ENCODE data around the gene LILRB5. TPM values are rescaled to one million over a fixed set of nuclear protein-coding genes. Genes with fewer than 3 reads are reported as not detected.
"Not testable (repeated sequence)": the region's sequence is repeated elsewhere in the genome, so short reads cannot be mapped to it uniquely, and the experiment has no call there.

Gene LILRB5
- total and polyA plus RNA-seq, 2 of the 8 experiments (the other 6 are each of a cell fraction or from before 2014, with no cell fraction given): 0.05 TPM; not detected in 1

- H3K23me2 ChIP-seq (ENCODE audit: low read depth, low read length); H2AK5ac ChIP-seq (ENCODE audit: low read depth, low read length); H2BK20ac ChIP-seq (ENCODE audit: low read length); H3K27ac ChIP-seq (ENCODE audit: low read depth, low read length); H2AFZ ChIP-seq (ENCODE audit: low read length); H2BK12ac ChIP-seq (ENCODE audit: low read depth, low read length); H4K5ac ChIP-seq (ENCODE audit: insufficient read length, low read depth, low read length); H4K20me1 ChIP-seq (replicated peaks in 1 of 2; ENCODE audit: control insufficient read depth in 1 of 2, insufficient read depth in 2 of 2, low read length in 2 of 2); H2BK120ac ChIP-seq (replicated peaks; ENCODE audit: low read depth, low read length); H3K4me2 ChIP-seq (ENCODE audit: insufficient read depth in 1 of 2, low read depth in 2 of 2, low read length in 2 of 2); H4K8ac ChIP-seq (ENCODE audit: extremely low read depth, insufficient read depth, low read length); FAIRE-seq; H3K4ac ChIP-seq (replicated peaks; ENCODE audit: insufficient read length, low read depth, low read length); H3K27me3 ChIP-seq (replicated peaks in 1 of 4; ENCODE audit: control insufficient read depth in 3 of 4, extremely low read depth in 1 of 4, insufficient read depth in 3 of 4, low read length in 3 of 4); H3K56ac ChIP-seq (replicated peaks; ENCODE audit: insufficient read length, low read depth, low read length); H3K79me1 ChIP-seq (ENCODE audit: low read depth, low read length); H3K36me3 ChIP-seq (ENCODE audit: control insufficient read depth in 2 of 4, insufficient read depth in 4 of 4, low read length in 3 of 4); H3K9ac ChIP-seq (replicated peaks in 1 of 4; ENCODE audit: extremely low read depth in 1 of 4, low read depth in 3 of 4, low read length in 3 of 4); DNase-seq (ENCODE audit: low read depth in 1 of 2, low spot score in 2 of 2); H3K9me3 ChIP-seq (ENCODE audit: insufficient read depth in 2 of 2, low read depth in 1 of 2, low read length in 1 of 2); H3K14ac ChIP-seq (ENCODE audit: insufficient read length); H3K18ac ChIP-seq (ENCODE audit: extremely low read depth, low read length); H3K4me3 ChIP-seq (ENCODE audit: extremely low read depth in 1 of 4, insufficient read depth in 2 of 4, low read depth in 3 of 4, low read length in 4 of 4); POLR2A ChIA-PET (ENCODE audit: partially characterized antibody); CTCF ChIA-PET (ENCODE audit: partially characterized antibody); H2BK15ac ChIP-seq (ENCODE audit: low read length); H3K79me2 ChIP-seq (ENCODE audit: control insufficient read depth in 1 of 2, insufficient read depth in 2 of 2, low read length in 2 of 2); H2BK5ac ChIP-seq (ENCODE audit: low read depth, low read length); H3K23ac ChIP-seq (ENCODE audit: insufficient read length); H4K91ac ChIP-seq (replicated peaks; ENCODE audit: insufficient read length, low read length); H3K4me1 ChIP-seq (replicated peaks in 1 of 4; ENCODE audit: control insufficient read depth in 3 of 4, insufficient read depth in 4 of 4, low read length in 3 of 4): not testable (repeated sequence)
- WGBS, 2 experiments (ENCODE audit: extremely low coverage in 1 of 2, insufficient coverage in 1 of 2, insufficient read length in 1 of 2, insufficient replicate concordance in 2 of 2, low coverage in 1 of 2, low lambda C conversion rate in 2 of 2, missing lambda C conversion rate in 1 of 2): 71% methylated on average over 10 of the region's 12 CpGs; no CpG with 5 or more reads in 1 of the 2 experiments
Measured at GRCh38 chr19:54285427-54286056, 28.5 kb upstream of the LILRB5 start.

Data from H1 (cell line).